WTC11 (cell line): ENCODE measurements around the gene NFKBIE. TPM values are rescaled to one million over a fixed set of nuclear protein-coding genes. Genes with fewer than 3 reads are reported as not detected.

Experiments
- ATAC-seq: fragments of 200-7000 bp; cut with Tn5 transposase; 2 replicates; pipeline ENCODE4 v1.10.0; 2021; ENCODE audit warnings: mild to moderate bottlenecking, moderate library complexity
- CTCF ChIA-PET: fragments of 300-600 bp; sonication (Branson Sonifier 250); formaldehyde crosslinking; loops from one replicate; lab custom pipeline; 2021; ENCODE audit warnings: antibody characterized with exemption; lab: Charles Lee
- POLR2A ChIA-PET: fragments of 350-600 bp; sonication (Branson Sonifier 250); formaldehyde crosslinking; loops from one replicate; lab custom pipeline; 2021; ENCODE audit warnings: antibody characterized with exemption; lab: Charles Lee
- DNase-seq: peaks from one replicate; pipeline ENCODE4 v3.0.0; 2021; ENCODE audit warnings: low spot score
- H3K27ac Mint-ChIP-seq: 2 replicates; pipeline ENCODE4 v1.8.0; 2021; ENCODE audit warnings: mixed read lengths
- H3K27me3 Mint-ChIP-seq: 2 replicates; pipeline ENCODE4 v1.8.0; 2021; ENCODE audit warnings: low read depth, mild to moderate bottlenecking, moderate library complexity, mixed read lengths
- H3K36me3 Mint-ChIP-seq: 2 replicates; pipeline ENCODE4 v1.8.0; 2021; ENCODE audit warnings: mixed read lengths
- H3K4me1 Mint-ChIP-seq: 2 replicates; pipeline ENCODE4 v1.8.0; 2022; ENCODE audit warnings: mixed read lengths
- H3K4me3 Mint-ChIP-seq: 2 replicates; pipeline ENCODE4 v1.8.0; 2021; ENCODE audit warnings: mild to moderate bottlenecking, moderate library complexity, mixed read lengths
- H3K9me3 Mint-ChIP-seq: 2 replicates; pipeline ENCODE4 v1.8.0; 2021; ENCODE audit warnings: mixed read lengths
- ATF3 ChIP-seq: sonication (generic); formaldehyde crosslinking; conservative IDR thresholded peaks from 2 replicates; pipeline ENCODE4 v1.8.1; 2022; ENCODE audit warnings: mild to moderate bottlenecking, missing genetic modification reagents
- EMX1 ChIP-seq: fragments of 250-450 bp; sonication (Bioruptor Pico); IDR thresholded peaks from 2 replicates; pipeline ENCODE4 v1.8.0; 2021; ENCODE audit warnings: mild to moderate bottlenecking
- ESRRA ChIP-seq: sonication (generic); formaldehyde crosslinking; IDR thresholded peaks from 2 replicates; pipeline ENCODE4 v1.8.1; 2022; ENCODE audit warnings: mild to moderate bottlenecking, missing genetic modification reagents, borderline replicate concordance
- GABPB1 ChIP-seq: sonication (generic); formaldehyde crosslinking; IDR thresholded peaks from 2 replicates; pipeline ENCODE4 v1.8.1; 2023; ENCODE audit warnings: mild to moderate bottlenecking, missing genetic modification reagents
- GTF2I ChIP-seq: fragments of 250-450 bp; sonication (Bioruptor Pico); conservative IDR thresholded peaks from 2 replicates; pipeline ENCODE4 v1.4.0; 2021; ENCODE audit warnings: mild to moderate bottlenecking
- IRF2 ChIP-seq: sonication (generic); formaldehyde crosslinking; IDR thresholded peaks from 2 replicates; pipeline ENCODE4 v1.8.0; 2022; ENCODE audit warnings: low read depth, missing genetic modification reagents, borderline replicate concordance
- JAZF1 ChIP-seq: fragments of 250-450 bp; sonication (Bioruptor Pico); IDR thresholded peaks from 2 replicates; pipeline ENCODE4 v1.9.0; 2021; ENCODE audit warnings: moderate library complexity, mild to moderate bottlenecking, inconsistent platforms
- JUN ChIP-seq: sonication (generic); formaldehyde crosslinking; IDR thresholded peaks from 2 replicates; pipeline ENCODE4 v1.8.0; 2023; ENCODE audit warnings: mild to moderate bottlenecking, missing genetic modification reagents
- KAT7 ChIP-seq: sonication (generic); formaldehyde crosslinking; IDR thresholded peaks from 2 replicates; pipeline ENCODE4 v1.8.1; 2023; ENCODE audit warnings: missing genetic modification reagents, mild to moderate bottlenecking, borderline replicate concordance
- NFE2L1 ChIP-seq: sonication (generic); formaldehyde crosslinking; IDR thresholded peaks from 2 replicates; pipeline ENCODE4 v1.8.1; 2023; ENCODE audit warnings: missing genetic modification reagents
- NFYB ChIP-seq: sonication (generic); formaldehyde crosslinking; conservative IDR thresholded peaks from 2 replicates; pipeline ENCODE4 v1.8.0; 2022; ENCODE audit warnings: low read depth, missing genetic modification reagents
- NR2C2 ChIP-seq: sonication (generic); formaldehyde crosslinking; IDR thresholded peaks from 2 replicates; pipeline ENCODE4 v1.8.0; 2022; ENCODE audit warnings: mild to moderate bottlenecking, missing genetic modification reagents
- NR3C1 ChIP-seq: sonication (generic); formaldehyde crosslinking; conservative IDR thresholded peaks from 2 replicates; pipeline ENCODE4 v1.8.1; 2023; ENCODE audit warnings: low read depth, mild to moderate bottlenecking, missing genetic modification reagents
- OVOL2 ChIP-seq: fragments of 250-450 bp; sonication (Bioruptor Pico); IDR thresholded peaks from 2 replicates; pipeline ENCODE4 v1.9.0; 2021; ENCODE audit warnings: mild to moderate bottlenecking, borderline replicate concordance
- SMAD4 ChIP-seq: sonication (generic); formaldehyde crosslinking; IDR thresholded peaks from 2 replicates; pipeline ENCODE4 v1.8.0; 2022; ENCODE audit warnings: mild to moderate bottlenecking, missing genetic modification reagents
- TCF7 ChIP-seq: sonication (generic); formaldehyde crosslinking; IDR thresholded peaks from 2 replicates; pipeline ENCODE4 v1.8.0; 2022; ENCODE audit warnings: mild to moderate bottlenecking, low read depth, missing genetic modification reagents, moderate library complexity
- ZNF121 ChIP-seq: sonication (generic); formaldehyde crosslinking; IDR thresholded peaks from 2 replicates; pipeline ENCODE4 v1.8.0; 2023; ENCODE audit warnings: missing genetic modification reagents
- ZNF138 ChIP-seq: sonication (generic); formaldehyde crosslinking; conservative IDR thresholded peaks from 2 replicates; pipeline ENCODE4 v1.8.1; 2022; ENCODE audit warnings: mild to moderate bottlenecking, moderate library complexity, missing genetic modification reagents
- ZNF317 ChIP-seq: sonication (generic); formaldehyde crosslinking; IDR thresholded peaks from 2 replicates; pipeline ENCODE4 v1.8.1; 2023; ENCODE audit warnings: low read depth, mild to moderate bottlenecking, moderate library complexity, missing genetic modification reagents, borderline replicate concordance
- ZNF423 ChIP-seq: fragments of 250-450 bp; sonication (Bioruptor Pico); IDR thresholded peaks from 2 replicates; pipeline ENCODE4 v2.1.2; 2022; ENCODE audit warnings: mild to moderate bottlenecking, moderate library complexity
- ZNF425 ChIP-seq: fragments of 250-450 bp; sonication (Bioruptor Pico); conservative IDR thresholded peaks from 2 replicates; pipeline ENCODE4 v1.9.0; 2021; ENCODE audit warnings: mild to moderate bottlenecking
- total RNA-seq: library from RNA; stranded (reverse); gene quantifications from 3 replicates; pipeline ENCODE4 v1.2.3, GENCODE V29; 2021

Gene NFKBIE
- total RNA-seq, 1 experiment from 2014 or later = 10.3 TPM

GRCh38 chr6:44221291-44221960, 43.9 kb downstream of the NFKBIE start (continued):
- TF ChIP-seq GABPB1 (peak; percentile 35; the same call in 1 of the 2 replicates), ZNF138 (no peak)

GRCh38 chr6:44220913-44221290, 44.4 kb downstream of the NFKBIE start:
- Mint-ChIP-seq H3K27me3 (no peaks in the 10 kb centered on the region), H3K4me1 (peaks cover 69% of the 10 kb centered on the region), H3K36me3 (no peaks in the 10 kb centered on the region), H3K4me3 (no peak overlapping the region; the same call in 1 of the 2 replicates), H3K27ac (peak overlapping the region; percentile 95), H3K9me3 (no peaks in the 10 kb centered on the region)
- DNase-seq (no peak), ATAC-seq (no peak)
- ChIA-PET CTCF (interaction anchor here (0.6 to 10.7 kb wide), 16 partner anchors 12 to 146 kb away, joined by 3 to 174 read pairs (median 4); no protein-coding TSS in a partner anchor), POLR2A (interaction anchor here (0.9 to 5.7 kb wide), 2 partner anchors 20 to 25 kb away, joined by 3 to 63 read pairs; partner anchors contain the start of gene HSP90AB1)
- TF ChIP-seq ATF3 (CRISPR knock-in tag) (no peak), ZNF121 (CRISPR knock-in tag) (peak; percentile 90)

- H3K36me3 Mint-ChIP-seq = no peaks in the 10 kb centered on the region
- TF ChIP-seq NFYB (CRISPR knock-in tag) (no peak), ZNF423 (CRISPR knock-in tag) (peak; percentile 17; the same call in 1 of the 2 replicates), JUN (CRISPR knock-in tag) (no peak), KAT7 (CRISPR knock-in tag) (no peak), GTF2I (CRISPR knock-in tag) (0 out of 2 replicates have a peak, but pooled peaks have one; percentile 47), NFE2L1 (CRISPR knock-in tag) (no peak), ZNF317 (no peak), NR2C2 (CRISPR knock-in tag) (no peak), ESRRA (CRISPR knock-in tag) (no peak), SMAD4 (CRISPR knock-in tag) (no peak)
- TF ChIP-seq, all 79 proteins: peak for 2
- ChIA-PET CTCF (interaction anchor here (0.6 to 10.7 kb wide), 10 partner anchors 11 to 1808 kb away, joined by 3 to 174 read pairs (median 4); no protein-coding TSS in a partner anchor), POLR2A (interaction anchor here (0.8 to 5.7 kb wide), 11 partner anchors 11 to 51 kb away, joined by 4 to 63 read pairs (median 5); partner anchors contain the start of gene HSP90AB1)
- H3K27ac Mint-ChIP-seq = peak overlapping the region; percentile 95
- no peaks in the 10 kb centered on the region for H3K27me3 Mint-ChIP-seq
- DNase-seq (no peak), ATAC-seq (no peak)
- peaks cover 61% of the 10 kb centered on the region for H3K4me1 Mint-ChIP-seq
- H3K9me3 Mint-ChIP-seq = no peaks in the 10 kb centered on the region
- H3K4me3 Mint-ChIP-seq = peak overlapping the region; percentile 56
Observed at GRCh38 chr6:44219815-44220784, 45.3 kb downstream of the NFKBIE start.

- POLR2A ChIA-PET = interaction anchor here (0.6 to 2.8 kb wide), 14 partner anchors 11 to 216 kb away, joined by 3 to 21 read pairs (median 4); partner anchors contain the start of gene HSP90AB1
- peak; percentile 61 for ATAC-seq
- no peaks in the 10 kb centered on the region for H3K27me3 Mint-ChIP-seq
- TF ChIP-seq IRF2 (no peak), OVOL2 (no peak), TCF7 (CRISPR knock-in tag) (no peak), ESRRA (CRISPR knock-in tag) (0 out of 2 replicates have a peak, but pooled peaks have one; percentile 26), EMX1 (CRISPR knock-in tag) (no peak), NR3C1 (CRISPR knock-in tag) (no peak), GABPB1 (0 out of 2 replicates have a peak, but pooled peaks have one; percentile 26), ZNF425 (no peak), NFYB (CRISPR knock-in tag) (no peak), JAZF1 (CRISPR knock-in tag) (no peak)
Observed at GRCh38 chr6:44219053-44219814, 46.1 kb downstream of the NFKBIE start.

More at GRCh38 chr6:44219053-44219814, 46.1 kb downstream of the NFKBIE start:
- no peaks in the 10 kb centered on the region for H3K9me3 Mint-ChIP-seq
- peaks cover 53% of the 10 kb centered on the region for H3K4me1 Mint-ChIP-seq
- peak overlapping the region; percentile 99 for H3K27ac Mint-ChIP-seq
- no peaks in the 10 kb centered on the region for H3K36me3 Mint-ChIP-seq
- CTCF ChIA-PET = interaction anchor here (0.6 to 10.7 kb wide), 12 partner anchors 14 to 1808 kb away, joined by 3 to 174 read pairs (median 3); no protein-coding TSS in a partner anchor
- peak overlapping the region; percentile 72 for H3K4me3 Mint-ChIP-seq
- DNase-seq = peak; percentile 94
